Midbrain (tissue), 1 donor: ENCODE results near the gene CORO2B.

ENCODE experiments used
- DNase-seq: peaks from one replicate; lab custom pipeline; 2025; lab: John Stamatoyannopoulos, UW

CORO2B gene

DNA sequence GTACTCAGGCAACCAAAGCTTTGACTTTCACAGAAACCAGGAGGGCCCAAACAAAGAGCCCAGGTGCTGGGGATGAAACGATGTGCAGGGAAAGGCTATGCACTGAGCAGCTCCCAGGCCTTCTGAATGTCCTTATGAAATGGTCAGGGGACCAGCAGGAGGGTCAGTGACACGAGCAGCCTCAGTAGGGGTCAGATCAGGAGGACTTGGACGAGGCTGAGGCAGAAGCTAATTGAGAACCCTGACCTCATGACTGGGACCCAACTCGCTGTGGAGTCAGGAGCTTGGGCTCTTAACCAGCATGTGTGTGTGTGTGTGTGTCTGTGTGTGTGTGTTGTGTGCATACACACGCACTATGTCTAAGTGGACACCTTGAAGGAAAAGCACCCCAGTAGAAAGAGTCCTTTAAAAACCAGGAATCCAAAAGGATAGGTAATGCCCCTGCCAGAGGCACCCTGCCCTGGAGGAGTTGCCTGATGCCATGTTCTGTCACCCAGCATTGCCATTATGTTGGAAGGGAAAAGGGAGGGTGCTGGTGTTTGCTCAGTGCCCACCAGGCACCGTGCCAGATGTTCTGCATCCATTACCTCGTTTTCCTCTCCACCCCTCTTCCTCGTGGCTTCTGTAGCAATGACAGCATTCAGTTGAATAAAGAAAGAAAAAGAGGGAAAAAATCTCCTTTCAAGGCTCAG lies 50.9 kb downstream of the CORO2B start:
- no peak for DNase-seq

DNA sequence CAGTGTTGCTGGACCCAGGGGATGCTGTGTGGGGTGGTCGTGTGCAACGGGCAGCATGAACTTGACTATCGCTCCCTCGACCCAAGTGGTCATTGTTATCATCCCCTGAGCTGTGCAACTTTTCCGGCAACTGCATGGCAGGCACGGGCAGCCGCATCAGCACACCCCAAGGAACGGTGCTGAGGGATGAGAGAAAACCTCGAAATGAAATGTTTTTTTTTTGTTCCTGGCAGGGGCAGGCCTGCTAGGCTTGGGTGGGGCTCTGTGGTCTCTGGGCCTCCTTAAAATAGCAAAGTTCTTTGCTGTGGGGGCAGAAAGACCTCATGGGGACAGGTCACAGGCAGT lies 51.4 kb downstream of the CORO2B start:
- no peak for DNase-seq

DNA sequence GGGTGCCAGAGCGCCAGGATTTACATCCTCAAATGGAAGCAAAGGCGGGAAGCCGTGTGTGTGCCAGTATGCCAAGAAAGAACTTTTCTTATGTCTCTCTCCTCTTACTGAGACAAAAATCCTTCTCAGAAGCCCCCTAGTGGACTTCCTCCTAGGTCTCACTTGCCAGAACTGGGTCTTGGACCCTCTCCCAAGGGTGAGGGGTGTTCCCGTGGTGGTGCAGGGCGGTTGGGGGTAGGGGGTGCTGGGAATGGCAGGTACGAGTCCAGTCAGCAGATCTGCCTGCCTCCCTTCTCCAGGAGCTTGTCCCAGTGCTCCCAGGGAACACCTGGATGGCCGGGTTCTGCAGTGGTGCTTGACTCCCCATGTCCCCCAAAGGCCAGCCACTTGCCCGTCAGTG lies 52.0 kb downstream of the CORO2B start:
- DNase-seq: no peak

DNA sequence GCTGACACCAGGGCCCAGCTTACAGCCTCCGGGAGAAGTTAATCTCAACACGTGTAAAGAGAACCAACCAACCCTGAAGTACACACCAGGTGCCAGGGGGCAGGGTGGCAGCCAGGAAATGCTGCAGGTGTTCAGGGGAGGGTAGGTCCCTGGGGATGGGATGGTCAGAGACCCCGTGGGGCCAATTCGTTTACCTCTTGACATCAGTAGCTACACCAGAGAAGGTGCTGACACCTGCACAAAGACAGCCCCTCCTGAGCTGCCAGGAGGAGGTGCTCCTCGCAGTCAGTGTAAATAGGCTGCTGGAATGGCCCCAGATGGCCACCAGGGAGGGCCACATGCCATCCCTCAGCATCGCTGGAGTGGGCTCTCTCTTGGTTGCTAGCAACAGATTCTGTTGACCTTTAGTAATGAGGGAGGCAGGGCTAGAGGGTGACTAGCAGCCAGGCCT lies 52.8 kb downstream of the CORO2B start:
- no peak for DNase-seq

DNA sequence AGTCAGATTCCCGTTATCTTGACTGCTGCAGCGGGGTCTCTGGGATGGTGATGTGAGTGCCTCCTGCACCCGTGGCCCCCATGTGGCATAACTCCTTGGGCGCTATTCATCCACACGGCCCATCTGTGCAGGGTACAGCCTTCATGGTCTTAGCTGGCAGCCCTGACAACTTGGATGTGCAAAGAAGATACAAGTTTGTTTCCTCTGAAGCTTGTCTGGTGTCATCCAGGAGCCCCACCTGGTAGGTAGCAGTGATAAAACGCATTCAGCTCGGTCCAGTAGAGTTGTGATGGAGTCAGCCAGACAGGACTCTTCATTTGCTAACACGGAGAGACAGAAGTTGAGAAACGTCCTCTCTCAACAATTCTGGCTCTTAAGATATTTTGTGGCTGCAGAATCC lies 53.3 kb downstream of the CORO2B start:
- no peak for DNase-seq

DNA sequence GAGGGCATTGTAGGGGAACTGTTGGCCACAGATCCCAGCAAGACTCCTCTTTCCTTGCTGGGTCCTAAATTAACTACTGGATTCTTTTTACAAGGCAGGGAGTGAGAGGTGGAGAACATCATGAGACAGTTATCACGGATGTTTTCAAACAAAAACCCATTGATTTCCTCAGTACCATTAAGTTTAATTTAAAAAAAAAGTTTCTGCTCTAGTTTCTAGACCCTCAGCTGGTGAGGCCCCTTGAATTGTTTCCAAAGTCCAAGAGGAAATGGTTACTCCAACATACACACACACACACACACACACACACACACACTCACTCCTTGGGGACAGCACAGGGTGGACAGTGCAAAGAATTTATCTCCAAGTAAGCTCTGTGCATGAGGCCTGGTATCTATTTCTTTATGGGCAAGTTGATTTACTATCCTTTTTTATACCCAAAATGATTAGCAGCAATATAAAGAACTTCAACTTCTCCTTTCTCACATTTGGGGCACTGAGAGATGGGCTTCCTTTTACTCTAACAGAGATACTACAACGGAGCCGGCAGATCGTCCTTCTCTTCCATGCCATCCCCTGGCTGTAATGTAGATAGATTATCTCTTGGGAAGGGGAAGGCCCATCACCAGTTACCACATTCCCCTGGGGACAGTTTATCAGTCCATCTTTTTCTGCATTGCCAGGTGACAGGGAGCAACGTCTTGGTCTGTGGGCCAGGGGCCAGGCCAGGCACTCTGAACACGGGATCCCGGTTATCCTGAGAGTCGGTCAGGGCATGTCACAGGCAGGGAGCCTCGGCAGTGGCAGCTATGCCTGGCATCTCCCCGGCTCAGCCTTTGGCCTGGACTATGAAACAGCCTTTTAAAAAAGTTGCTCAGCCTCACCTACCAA lies 54.7 kb downstream of the CORO2B start:
- no peak for DNase-seq

DNA sequence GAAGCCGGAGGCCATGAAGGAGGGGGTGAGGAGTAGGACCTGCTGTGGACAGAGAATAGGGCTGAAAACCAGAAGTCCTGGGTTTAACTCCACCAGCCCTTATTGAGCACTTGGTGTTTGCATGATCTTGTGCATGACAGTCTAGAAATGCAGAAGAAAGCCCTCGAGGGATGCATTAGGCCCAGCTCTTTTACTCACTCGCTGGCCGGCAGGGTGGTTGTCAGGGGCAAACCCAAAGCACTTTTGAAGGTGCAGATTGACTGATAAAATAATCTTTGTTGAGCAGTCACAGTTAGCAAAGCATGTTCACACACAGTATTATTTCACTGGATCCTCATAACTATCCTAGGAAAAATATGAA lies 55.3 kb downstream of the CORO2B start:
- no peak for DNase-seq

DNA sequence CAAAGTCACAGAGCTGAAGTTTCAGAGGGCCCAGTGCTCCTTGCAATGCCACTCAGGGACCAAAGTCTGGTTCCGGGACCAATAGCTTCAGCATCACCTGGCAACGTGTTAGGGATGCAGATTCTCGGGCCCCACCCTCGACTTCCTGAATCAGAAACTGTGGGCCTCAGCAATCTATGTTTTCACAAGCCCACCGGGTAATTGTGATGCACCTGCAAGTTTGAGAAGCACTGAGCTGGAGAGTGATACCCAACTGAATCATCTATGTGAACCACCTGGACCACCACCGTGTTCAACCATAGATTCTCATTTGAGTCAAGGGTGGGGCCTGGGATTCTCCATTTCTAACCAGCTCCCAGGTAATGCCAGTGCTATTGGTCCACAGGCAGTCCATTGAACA lies 55.7 kb downstream of the CORO2B start:
- no peak for DNase-seq

DNA sequence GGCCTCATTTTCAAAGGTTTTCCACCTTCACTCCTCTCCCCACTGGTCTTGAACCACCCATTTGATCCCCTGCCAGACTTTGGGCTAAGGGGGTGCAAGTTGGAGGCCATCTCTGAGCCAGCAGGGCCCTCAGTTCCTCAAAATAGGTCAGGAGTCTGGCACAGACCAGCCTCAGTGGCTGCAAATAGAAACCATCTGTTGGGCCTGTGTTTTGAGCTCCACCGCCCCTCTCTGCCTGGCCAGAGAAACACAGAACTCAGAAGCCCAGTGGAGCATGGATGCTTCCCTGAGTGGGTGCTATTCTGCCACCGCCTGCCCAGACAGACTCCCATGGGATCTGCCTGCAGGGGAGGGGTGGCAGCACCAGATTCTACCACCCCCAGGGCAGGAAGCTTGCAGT lies 56.3 kb downstream of the CORO2B start:
- DNase-seq: peak; percentile 75

DNA sequence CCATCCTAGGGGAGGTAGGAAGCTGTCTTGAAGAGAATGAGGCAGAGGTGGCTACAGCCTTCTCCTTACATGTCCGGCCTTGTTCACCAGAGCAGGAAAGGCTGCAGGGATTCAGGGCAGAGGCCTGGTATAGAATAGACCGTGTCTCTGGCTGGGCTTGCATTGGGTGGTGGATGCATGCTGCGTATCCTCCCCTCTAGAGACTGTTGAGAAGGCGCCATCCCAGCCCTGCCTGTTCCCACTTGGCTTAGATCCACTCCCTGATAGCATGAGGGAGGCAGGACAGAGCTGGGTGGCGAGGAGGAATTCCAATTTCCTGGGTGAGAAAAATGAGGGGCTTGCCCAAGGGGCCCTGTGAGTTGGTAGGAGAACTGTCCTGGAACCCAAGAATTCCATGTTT lies 57.5 kb downstream of the CORO2B start:
- no peak for DNase-seq

DNA sequence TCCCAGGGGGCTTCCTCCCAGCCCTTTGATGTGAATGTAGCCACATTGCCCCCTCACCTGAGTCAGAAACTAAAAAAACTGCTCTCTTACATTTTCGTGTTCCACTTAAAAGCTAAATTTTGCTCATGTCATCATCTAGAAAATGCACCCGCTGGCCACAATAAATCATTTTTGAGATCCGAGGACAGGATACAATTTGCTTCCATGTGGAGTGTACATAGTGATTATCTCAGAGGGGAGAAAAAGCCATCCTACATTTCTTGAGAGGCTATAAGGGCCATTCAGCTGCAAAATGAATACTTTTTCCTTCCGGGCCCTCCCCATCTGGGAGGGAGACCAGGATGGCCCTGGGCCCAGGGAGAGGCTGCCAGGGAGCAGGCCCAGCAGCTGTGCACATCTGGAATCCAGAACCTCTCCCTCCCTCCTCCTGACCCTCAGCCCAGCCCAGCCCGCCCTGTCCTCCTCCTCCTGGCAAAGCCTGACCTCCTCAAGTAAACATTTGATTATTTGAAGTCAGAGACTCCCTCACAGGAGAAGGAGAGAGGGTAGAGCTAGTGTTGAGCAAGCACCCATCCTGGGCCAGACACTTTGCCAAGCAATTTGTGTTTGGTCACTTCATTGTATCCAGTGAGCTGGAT lies 59.1 kb downstream of the CORO2B start:
- DNase-seq: no peak

DNA sequence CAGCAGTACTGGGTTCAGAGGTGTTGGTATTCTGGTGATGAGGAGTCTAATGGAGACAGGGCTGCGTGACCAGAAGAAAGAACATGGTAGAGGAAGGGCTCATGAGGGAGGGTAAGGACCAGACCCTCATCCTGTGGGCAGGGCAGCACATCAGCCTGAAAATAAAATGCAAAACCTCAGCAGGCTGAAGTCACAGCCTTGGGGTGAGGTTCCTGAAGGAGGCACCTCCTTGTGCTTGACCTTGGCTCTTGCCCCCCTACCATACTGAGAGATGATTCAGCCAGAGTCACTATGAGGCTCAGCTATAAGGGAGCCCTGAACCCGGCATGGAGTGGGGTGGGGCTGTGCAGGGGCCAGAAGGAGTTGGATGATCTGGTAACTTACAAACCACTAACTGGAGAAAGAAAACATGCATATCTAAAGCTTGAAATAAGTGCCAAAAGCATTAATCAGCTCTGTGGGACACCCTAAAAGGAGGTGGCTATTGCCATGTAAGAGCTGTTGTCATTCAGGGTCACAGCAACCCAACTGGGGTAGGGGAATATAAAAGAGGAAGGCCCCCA lies 60.2 kb downstream of the CORO2B start:
- DNase-seq: no peak

DNA sequence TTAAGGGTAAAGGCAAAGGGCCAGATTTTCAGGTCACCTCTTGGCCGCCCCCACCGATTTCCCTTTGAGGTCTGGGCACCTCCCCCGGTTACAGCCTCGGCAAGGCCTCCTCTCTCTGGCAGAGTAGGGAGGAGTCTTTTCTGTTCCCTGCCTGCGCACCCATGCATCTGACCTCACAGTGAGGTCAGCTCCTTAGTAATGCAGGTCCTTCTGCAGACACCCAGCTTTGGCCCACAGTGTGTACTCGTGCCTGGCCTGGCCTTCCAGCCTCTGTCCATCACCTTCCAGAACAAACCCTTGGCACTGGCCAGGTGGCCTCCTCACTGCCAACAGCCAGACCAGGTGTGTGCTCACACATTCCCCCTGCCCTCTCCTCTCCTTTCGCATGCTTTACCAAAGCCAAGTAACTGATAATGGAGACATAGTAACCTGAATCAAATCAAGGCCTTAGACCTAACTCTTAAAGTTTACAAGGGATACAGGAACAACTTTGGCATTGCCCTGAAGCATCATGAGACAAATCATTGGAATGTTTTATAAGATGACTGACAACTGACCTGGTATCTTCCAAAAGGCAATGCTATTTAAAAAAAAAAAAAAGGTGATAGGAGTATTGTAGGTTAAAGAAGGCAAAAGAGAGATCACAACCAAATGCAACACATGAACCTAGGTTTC lies 61.3 kb downstream of the CORO2B start:
- no peak for DNase-seq

DNA sequence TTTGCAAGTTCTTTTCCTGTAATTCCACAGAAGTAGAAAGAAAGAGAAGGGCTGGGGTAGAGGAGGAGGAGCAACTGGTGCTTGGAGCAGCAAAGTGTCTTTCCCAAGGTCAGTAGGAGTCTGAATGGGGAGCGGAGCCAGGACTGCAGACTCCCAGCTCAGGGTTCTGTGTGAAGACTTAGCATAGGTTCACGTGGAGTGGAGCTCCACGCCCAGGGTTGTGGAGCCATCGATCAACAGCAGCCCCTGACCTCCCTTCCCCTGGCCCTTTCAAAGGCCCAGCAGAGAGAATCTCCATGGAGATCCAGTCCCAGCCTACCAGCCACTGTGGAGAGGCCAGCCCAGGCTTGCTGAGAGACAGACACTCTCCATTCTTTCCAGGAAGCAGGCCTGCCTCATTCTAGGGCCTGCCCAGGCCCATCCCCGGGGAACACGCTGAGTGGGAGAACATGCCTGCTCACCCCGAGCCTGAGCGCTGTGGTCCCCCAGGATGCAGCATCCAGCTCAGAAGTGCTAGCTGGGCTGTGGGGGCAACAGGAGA lies 62.1 kb downstream of the CORO2B start:
- peak; percentile 54 for DNase-seq

DNA sequence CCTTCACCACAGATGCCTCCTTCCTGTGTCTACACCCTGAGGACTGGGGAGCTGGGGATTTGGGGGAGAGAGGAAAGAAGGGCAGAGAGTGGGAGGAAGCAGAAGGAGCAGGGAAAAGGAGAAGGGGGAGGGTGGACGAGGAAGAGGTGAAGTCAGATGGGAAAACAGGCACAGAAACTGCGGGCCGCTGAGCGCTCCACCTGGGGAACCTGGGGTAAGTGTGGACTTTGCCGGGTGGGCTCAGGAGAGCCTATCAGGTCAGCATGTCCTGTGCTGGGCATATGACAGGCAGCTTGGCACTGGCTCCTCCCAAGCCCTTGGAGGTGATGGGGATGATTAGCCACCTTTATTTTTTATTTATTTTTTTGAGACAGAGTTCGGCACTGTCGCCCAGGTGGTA lies 62.6 kb downstream of the CORO2B start:
- no peak for DNase-seq

DNA sequence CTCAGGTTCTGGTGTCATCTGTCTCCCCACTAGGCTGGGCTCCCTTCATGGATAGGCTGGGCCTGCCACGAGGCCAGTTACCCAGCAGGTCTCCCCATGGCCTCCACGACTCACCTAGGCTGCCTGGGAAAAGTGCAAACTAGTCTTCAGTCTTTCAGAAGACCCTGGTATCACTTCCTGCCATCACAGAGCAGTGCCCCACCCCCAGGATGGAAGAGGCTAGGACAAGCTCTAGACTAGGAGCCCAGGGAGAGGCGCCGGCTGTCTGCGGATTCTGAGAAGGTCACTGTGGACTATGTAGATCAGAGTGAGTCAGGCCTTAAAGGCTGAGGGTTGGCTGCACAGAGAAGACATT lies 63.7 kb downstream of the CORO2B start:
- DNase-seq: no peak

DNA sequence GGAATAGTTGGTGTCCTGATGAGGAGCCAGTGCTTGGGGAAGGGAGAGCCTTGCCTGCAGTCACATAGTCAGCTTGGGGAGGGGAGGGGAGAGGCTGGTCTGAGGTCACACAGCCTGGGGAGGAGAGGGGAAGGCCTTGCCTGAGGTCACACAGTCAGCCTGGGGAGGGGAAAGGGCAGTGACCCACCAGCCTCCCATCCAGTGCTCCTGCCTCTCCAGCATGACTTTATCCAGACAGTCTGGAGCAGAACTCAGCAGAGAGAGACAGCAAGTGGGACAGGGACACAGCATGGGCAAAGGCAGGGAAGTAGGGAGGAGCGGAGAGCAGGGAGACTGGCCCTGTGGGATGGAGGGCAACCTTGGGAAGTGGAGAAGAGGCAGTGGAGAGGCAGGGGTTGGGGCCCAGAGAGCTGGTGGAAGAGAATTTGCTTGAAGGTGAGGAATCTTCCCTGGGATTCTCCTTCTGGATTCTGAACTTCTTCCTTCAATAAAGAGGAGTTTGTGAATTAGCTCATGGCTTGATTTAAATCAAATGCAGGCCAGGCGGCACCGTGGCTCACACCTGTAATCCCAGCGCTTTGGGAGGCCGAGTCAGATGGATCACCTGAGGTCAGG lies 64.5 kb downstream of the CORO2B start:
- DNase-seq: no peak

DNA sequence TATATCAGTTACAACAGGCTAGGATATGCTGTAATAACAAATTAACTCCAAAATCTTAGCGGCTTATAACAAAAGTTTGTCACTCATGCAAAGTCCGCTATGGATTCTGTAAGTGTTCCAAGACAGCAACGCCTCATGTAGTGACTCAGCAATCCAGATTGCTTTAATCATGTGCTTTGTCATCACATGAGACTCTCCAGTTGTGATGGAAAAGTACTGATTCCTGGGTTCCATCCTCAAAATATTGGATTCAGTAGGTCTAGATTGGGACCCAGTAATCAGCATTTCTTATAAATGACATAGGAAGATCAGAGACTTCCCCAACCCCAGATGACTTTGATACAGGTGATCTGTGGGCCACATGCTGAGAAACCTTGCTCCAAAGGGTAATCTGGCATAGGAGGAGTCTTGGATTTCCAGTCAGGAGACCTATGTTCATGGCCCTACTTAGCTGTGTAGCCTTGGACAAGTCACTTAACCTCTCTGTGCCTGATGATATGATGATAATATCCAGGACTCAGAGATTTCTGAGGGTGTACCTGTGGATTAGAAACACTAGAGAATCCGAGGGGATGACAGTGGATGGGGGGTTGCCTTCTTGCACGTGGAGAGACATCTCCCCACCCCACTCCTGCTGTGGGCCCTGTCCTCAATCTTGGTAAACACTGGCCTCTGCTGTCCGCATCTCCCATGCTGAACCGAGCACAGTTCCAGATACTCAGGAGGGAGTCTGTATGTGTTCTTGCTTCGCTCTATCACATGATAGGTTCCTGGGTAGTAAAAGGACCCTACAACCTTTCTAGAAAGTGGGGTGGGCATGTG lies 65.5 kb downstream of the CORO2B start:
- DNase-seq: no peak

DNA sequence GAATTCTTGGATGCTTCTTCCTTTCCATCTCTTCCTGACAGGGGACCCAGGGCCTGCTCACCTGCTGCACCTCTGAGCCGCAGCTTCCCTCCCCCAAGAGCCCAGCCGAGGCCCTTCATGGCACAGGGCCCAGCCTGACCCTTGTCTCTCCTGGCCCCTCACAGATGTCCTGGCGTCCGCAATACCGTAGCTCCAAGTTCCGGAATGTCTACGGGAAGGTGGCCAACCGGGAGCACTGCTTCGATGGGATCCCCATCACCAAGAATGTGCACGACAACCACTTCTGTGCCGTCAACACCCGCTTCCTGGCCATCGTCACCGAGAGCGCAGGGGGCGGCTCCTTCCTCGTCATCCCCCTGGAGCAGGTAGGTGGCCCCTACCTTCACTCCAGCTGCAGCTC lies 66.2 kb downstream of the CORO2B start:
- no peak for DNase-seq

DNA sequence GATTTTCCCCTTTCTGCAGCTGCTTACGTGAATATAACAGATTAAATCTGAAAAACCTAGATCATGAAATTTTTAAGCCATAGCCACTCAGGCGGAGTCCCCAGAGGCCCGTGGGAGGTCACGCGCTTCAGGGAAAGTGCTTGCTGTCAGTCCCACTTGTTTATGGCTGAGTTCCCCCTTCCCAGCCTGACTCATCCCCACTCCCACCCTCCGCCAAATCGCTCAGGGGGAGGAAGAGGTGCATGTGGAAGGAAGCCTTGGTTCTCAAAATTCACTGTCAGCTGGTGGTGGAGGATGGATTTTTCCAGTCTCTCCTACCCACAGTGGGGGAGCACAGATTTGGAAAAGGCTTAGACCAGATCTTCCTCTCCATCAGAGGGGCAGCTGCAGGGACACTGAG lies 67.4 kb downstream of the CORO2B start:
- DNase-seq: no peak

DNA sequence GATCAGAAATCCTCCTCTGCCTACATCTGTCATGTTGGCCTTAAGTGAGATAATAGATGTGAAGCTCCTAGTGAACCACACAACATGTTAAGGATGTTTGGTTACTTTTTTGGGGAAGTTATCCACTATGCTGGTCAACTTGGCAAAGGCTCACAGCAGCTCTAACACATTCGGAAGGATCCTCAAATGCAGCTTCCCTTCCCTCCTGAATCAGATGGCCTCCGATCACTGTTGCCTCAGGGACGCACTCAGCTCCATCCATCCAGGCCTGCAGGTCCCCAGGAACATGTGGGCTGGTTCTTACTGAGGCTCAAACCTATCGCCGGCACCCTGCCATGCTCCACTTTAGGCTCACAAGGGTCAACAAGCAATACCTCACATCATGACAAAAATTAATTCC lies 67.9 kb downstream of the CORO2B start:
- DNase-seq: no peak
